GM18861 (cell line): ENCODE measurements around the gene ZNF777.
"Not testable (repeated sequence)": the region's sequence is repeated elsewhere in the genome, so short reads cannot be mapped to it uniquely, and the experiment has no call there.

Experiments
- ATAC-seq: cut with Tn5 transposase; IDR thresholded peaks from one replicate; pipeline ENCODE4 v1.9.1; 2021; ENCODE audit not compliant: unreplicated experiment

The ZNF777 gene

GRCh38 chr7:149420006-149420405, 40.9 kb downstream of the ZNF777 start:
- no peak for ATAC-seq

GRCh38 chr7:149415391-149416071, 45.3 kb downstream of the ZNF777 start:
- ATAC-seq: no peak

DNA sequence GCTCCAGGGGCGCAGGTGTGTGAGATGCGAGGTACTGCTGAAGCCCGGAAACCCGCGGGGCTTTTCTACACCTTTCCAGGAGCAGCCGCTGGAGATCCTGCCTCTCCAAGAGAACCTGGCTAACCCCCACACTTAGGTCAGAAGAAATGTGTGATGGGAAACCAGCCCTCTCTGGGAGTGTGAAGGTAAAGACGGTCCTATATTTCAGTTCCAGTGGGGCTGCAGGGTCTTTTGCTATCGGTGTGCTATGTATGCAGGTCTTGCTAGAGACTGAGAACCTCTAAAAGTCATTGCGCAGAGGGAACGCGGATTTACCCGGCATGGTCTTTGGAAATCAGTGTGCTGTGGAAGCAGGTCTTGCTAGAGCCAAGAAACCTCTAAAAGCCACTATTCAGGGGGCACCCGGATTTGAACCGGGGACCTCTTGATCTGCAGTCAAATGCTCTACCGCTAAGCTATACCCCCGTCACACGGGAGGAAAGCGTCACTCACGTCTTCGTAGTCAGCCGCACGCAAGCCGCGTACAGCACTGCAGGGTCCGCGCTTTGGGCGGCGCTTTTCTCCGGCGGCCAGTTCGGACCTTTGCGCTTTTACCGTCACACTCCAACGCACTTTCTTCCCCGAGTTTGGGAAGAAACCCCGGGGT, 46.0 kb downstream of the ZNF777 start:
- no peak for ATAC-seq

GRCh38 chr7:149414171-149414570, 46.7 kb downstream of the ZNF777 start:
- no peak for ATAC-seq

DNA sequence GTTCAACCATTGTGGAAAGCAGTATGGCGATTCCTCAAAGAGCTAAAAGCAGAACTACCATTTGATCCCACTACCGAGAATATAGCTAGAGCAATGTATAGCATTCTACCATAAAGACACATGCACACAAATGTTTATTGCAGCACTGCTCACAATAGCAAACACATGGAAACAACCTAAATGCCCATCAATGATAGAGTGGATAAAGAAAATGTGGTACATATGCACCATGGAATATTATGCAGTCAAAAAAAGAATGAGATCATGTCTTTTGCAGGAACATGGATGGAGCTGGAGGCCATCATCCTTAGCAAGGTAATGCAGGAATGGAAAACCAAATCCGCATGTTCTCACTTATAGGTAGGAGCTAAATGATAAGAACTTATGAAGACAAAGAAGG, 47.8 kb downstream of the ZNF777 start:
- ATAC-seq: not testable (repeated sequence)

DNA sequence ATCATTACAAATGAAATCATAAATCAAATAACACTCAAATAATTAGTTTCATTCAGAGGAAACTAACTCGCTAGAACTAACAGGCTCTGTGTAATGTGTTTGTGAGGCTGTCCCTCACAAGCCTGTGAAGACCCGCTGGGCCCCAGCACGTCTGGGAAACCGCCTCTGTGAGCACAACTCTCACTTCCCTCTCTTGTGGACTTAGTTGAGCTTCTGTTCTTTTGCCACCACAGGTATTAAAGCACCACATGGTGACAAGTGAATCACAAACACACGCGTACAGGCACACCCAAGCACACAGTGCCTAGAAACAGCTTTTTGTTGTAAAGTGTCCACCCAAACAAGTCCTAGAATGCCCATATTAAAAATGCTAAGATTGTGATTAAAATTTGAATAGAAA, 51.0 kb downstream of the ZNF777 start:
- no peak for ATAC-seq

DNA sequence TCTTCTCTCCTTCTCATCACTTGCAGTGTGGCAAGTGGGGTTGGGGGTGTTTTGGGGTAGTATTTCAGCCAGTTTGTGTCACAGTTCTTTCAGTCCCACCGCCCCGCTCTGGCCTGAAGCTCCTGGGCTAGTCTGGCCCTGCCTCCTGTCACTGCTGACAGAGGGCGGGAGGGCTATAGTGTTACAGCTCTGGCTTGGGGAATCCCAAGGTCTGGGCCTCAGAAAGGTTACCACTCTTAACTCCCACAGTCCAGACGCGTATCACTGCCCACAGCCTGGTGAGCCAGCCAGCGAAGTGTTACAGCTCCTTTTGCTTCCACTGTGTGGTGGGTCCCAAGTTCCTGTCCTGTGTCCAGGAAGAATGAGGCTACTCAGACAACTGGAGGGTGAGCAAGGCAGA, 56.0 kb downstream of the ZNF777 start:
- no peak for ATAC-seq

DNA sequence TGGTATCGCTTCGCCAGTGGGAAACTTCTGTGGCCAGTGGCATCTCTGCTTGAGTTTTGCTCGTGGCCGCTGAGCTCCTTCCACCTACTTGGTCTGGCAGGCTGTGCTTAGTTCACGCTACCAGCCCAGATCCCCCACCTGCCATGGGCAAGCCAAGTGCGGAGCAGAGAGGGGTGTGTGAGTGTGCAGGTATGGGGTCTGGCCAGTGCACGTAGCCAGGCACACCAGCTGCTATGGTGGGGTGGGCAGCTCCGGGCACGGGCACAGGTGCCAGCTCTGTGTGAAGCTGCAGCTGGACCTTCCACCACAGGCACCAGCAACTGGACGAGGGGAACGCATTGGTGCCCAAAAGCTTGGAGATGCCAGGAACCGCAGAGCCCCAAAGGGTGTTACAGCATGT, 56.5 kb downstream of the ZNF777 start:
- no peak for ATAC-seq

DNA sequence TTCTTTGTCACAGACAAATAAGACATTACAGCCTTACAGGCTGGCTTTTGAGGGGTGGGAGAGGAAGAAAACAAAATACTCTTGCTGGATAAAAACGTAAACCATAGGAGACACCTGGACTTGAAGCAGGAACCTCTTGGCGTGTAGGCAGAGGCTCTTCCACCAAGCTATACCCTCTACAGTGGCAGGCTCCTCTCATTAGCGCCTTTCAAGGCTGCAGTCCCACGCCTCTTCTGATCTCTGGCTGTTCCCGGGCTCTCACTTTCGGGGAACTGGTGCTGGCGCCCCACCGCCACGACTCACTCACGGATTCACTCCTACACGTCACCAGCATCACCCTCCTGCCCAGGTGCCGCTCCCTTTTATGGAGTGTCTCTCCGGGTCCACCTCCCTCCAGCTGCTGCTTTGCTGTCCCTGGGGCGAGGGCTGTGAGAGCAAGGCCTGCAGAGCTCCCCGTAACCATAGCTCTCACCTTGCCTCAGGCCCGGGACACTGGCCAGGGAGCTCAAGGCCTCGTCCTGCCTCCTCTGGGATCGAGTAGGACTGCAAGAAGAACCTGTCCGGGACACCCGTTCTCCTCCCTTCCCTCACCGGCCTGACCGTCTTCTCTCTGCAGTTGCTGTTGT, 62.6 kb downstream of the ZNF777 start:
- no peak for ATAC-seq

DNA sequence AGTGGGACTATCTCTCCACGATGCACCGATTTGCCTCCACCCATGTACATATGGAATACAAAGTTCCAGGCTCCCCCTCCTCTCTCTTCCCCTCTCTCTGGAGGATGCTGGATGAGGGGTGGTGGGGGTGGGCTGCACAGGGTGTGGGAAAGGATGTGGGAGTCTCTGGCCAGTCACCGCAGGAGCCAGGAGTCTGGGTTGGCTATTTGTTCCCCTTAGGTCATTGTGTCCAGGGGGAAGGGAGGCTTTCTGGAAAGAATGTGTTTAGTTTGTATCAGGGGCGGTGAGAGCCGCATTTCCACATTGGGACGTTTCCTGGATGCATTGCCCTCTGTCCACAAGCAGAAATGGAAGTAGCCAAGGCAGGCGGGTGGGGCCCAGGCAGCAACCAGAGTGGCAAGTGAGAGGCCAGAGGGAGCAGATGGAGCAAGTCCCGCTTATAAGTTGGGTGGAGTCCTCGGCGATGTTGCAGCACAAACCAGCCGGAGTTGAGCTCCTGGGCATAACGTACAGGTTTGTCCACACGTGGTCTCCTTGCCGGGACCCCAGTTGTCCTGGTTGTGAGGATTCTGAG, 63.3 kb downstream of the ZNF777 start:
- no peak for ATAC-seq

GRCh38 chr7:149388550-149389335, 72.1 kb downstream of the ZNF777 start:
- not testable (repeated sequence) for ATAC-seq

DNA sequence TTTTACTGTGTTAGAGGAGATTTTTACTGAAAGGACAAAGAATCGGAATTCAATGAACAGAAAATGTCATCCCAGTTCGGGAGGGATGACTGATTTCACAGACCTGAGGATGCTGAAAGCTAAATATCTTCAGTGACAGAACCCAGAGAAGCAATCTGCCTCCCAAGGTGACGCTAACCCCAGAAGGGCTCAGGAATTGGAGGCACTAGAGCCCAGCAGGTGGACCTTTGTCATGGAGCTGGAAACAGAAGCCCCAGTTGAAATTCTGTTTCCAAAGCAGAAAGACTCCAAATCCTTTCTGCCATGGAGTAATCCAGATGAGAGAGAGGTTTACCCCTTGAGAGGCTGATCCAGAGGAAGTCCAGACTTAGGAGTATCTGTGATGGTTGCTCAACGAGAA, 74.3 kb downstream of the ZNF777 start:
- ATAC-seq: not testable (repeated sequence)

GRCh38 chr7:149385195-149385950, 75.5 kb downstream of the ZNF777 start:
- no peak for ATAC-seq
